Measurements from ENCODE around the gene ATP2C2.

ATP2C2 gene

DNA sequence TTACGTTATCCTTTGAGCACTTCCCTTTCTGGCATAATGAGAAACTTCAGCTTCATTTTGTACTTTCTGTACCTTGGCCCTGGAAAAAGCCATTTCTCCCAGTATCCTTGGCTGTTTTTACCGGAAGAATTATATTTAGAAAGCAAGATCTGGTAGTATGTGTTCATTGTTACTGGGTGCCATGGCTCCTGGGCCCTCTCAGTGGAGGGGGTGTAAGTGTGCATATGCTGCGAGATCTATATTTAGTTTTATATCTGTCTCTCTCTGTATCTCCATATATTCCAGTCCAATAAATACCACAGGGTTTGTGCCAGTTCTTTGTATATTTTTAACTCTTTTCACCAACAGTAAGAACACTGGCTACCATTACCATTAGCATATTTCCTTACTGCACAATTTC lies 17.7 kb downstream of the ATP2C2 start:
- Histone ChIP-seq H3K9me2 (replicated peaks; ENCODE audit: low read depth, low read length) (no peaks in the 10 kb centered on the region), H3F3A (ENCODE audit: low read depth) (no peaks in the 10 kb centered on the region), H3K4me1 (ENCODE audit: insufficient read depth, low read length, poor library complexity, severe bottlenecking) (no peaks in the 10 kb centered on the region), H3K9me3 (ENCODE audit: insufficient read depth, low read depth, low read length) (no peaks in the 10 kb centered on the region; the same call in 1 of the 2 replicates), H3K4me2 (ENCODE audit: low read depth, low read length, poor library complexity, severe bottlenecking) (no peak overlapping the region), H3K36me3 (ENCODE audit: insufficient read depth, low read length) (no peaks in the 10 kb centered on the region), H2AFZ (ENCODE audit: low read length) (no peak overlapping the region), H3K4me3 (ENCODE audit: low read length, poor library complexity, severe bottlenecking) (no peak overlapping the region), H4K20me1 (ENCODE audit: insufficient read depth, low read length, poor library complexity, severe bottlenecking) (no peaks in the 10 kb centered on the region), H3K9ac (ENCODE audit: low read depth, low read length, poor library complexity, severe bottlenecking) (no peak overlapping the region), H3K27me3 (ENCODE audit: insufficient read depth, low read length, poor library complexity, severe bottlenecking) (no peaks in the 10 kb centered on the region), H3K79me2 (ENCODE audit: insufficient read depth, low read length) (no peaks in the 10 kb centered on the region)
- TF ChIP-seq EZH2phosphoT487 (IDR thresholded peaks at IDR 0.05; ENCODE audit: borderline replicate concordance), result no peak
- TF ChIP-seq, protein P1, sequence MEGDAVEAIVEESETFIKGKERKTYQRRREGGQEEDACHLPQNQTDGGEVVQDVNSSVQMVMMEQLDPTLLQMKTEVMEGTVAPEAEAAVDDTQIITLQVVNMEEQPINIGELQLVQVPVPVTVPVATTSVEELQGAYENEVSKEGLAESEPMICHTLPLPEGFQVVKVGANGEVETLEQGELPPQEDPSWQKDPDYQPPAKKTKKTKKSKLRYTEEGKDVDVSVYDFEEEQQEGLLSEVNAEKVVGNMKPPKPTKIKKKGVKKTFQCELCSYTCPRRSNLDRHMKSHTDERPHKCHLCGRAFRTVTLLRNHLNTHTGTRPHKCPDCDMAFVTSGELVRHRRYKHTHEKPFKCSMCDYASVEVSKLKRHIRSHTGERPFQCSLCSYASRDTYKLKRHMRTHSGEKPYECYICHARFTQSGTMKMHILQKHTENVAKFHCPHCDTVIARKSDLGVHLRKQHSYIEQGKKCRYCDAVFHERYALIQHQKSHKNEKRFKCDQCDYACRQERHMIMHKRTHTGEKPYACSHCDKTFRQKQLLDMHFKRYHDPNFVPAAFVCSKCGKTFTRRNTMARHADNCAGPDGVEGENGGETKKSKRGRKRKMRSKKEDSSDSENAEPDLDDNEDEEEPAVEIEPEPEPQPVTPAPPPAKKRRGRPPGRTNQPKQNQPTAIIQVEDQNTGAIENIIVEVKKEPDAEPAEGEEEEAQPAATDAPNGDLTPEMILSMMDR (conservative IDR thresholded peaks at IDR 0.05; ENCODE audit: low read length), result no peak

DNA sequence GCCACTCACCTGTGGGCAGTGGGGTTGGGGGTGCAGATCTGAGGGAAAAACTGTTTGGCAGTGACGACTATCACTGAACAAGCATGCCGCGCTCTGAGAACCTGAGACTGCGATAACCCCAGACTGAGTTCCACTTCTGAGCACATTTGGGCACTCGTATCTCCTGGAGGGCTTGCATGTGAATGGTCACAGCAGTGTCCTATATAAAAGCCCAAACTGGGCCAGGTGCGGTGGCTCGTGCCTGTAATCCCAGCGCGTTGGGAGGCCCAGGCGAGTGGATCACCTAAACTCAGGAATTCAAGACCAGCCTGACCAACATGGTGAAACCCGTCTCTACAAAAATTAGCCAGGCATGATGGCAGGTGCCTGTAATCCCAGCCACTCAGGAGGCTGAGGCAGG lies 18.7 kb downstream of the ATP2C2 start:
- Histone ChIP-seq H3K9me2 (replicated peaks; ENCODE audit: low read depth, low read length) (no peaks in the 10 kb centered on the region), H3K9me3 (ENCODE audit: insufficient read depth, low read depth, low read length) (no peaks in the 10 kb centered on the region; the same call in 1 of the 2 replicates), H2AFZ (ENCODE audit: low read length) (no peak overlapping the region), H3K36me3 (ENCODE audit: insufficient read depth, low read length) (no peaks in the 10 kb centered on the region), H3K79me2 (ENCODE audit: insufficient read depth, low read length) (no peaks in the 10 kb centered on the region), H3K9ac (ENCODE audit: low read depth, low read length, poor library complexity, severe bottlenecking) (no peak overlapping the region), H3K27me3 (ENCODE audit: insufficient read depth, low read length, poor library complexity, severe bottlenecking) (no peaks in the 10 kb centered on the region), H3F3A (ENCODE audit: low read depth) (no peaks in the 10 kb centered on the region), H3K4me2 (ENCODE audit: low read depth, low read length, poor library complexity, severe bottlenecking) (no peak overlapping the region), H4K20me1 (ENCODE audit: insufficient read depth, low read length, poor library complexity, severe bottlenecking) (no peaks in the 10 kb centered on the region), H3K4me1 (ENCODE audit: insufficient read depth, low read length, poor library complexity, severe bottlenecking) (no peaks in the 10 kb centered on the region), H3K4me3 (ENCODE audit: low read length, poor library complexity, severe bottlenecking) (no peak overlapping the region)
- TF ChIP-seq EZH2phosphoT487 (IDR thresholded peaks at IDR 0.05; ENCODE audit: borderline replicate concordance), result no peak
- TF ChIP-seq, protein P1 (conservative IDR thresholded peaks at IDR 0.05; ENCODE audit: low read length), result no peak

- Histone ChIP-seq H3K9ac (ENCODE audit: low read depth, low read length, poor library complexity, severe bottlenecking) (no peak overlapping the region), H3K79me2 (ENCODE audit: insufficient read depth, low read length) (no peaks in the 10 kb centered on the region), H4K20me1 (ENCODE audit: insufficient read depth, low read length, poor library complexity, severe bottlenecking) (no peaks in the 10 kb centered on the region), H2AFZ (ENCODE audit: low read length) (no peak overlapping the region), H3K27me3 (ENCODE audit: insufficient read depth, low read length, poor library complexity, severe bottlenecking) (no peaks in the 10 kb centered on the region), H3K4me2 (ENCODE audit: low read depth, low read length, poor library complexity, severe bottlenecking) (no peak overlapping the region), H3K4me3 (ENCODE audit: low read length, poor library complexity, severe bottlenecking) (no peak overlapping the region), H3K36me3 (ENCODE audit: insufficient read depth, low read length) (no peaks in the 10 kb centered on the region), H3K4me1 (ENCODE audit: insufficient read depth, low read length, poor library complexity, severe bottlenecking) (no peaks in the 10 kb centered on the region), H3K9me3 (ENCODE audit: insufficient read depth, low read depth, low read length) (no peaks in the 10 kb centered on the region; the same call in 1 of the 2 replicates), H3F3A (ENCODE audit: low read depth) (no peaks in the 10 kb centered on the region), H3K9me2 (replicated peaks; ENCODE audit: low read depth, low read length) (no peaks in the 10 kb centered on the region)
- TF ChIP-seq EZH2phosphoT487 (IDR thresholded peaks at IDR 0.05; ENCODE audit: borderline replicate concordance), result no peak
- TF ChIP-seq, protein P1 (conservative IDR thresholded peaks at IDR 0.05; ENCODE audit: low read length), result no peak
Measured at GRCh38 chr16:84390131-84390785, 21.9 kb downstream of the ATP2C2 start.

All from Loucy (cell line).